ENCODE results near the gene CDC42BPB.

The CDC42BPB gene

GRCh38 chr14:103043257-103044015 is 13.9 kb downstream of the CDC42BPB start:
- no peak for DNase-seq (ENCODE audit: low spot score)
- ChIA-PET CTCF (interaction anchor here (0.5 kb wide), 1 partner anchor 266 kb away, joined by 6 read pairs; no protein-coding TSS in a partner anchor), POLR2A (ENCODE audit: low non-redundant PET) (no interaction called here)
- no peak for TF ChIP-seq CTCF (conservative IDR thresholded peaks at IDR 0.05; ENCODE audit: low read depth)
- H3K27ac ChIP-seq: no peak overlapping the region

GRCh38 chr14:103041464-103041863 is 15.9 kb downstream of the CDC42BPB start:
- CTCF ChIA-PET: no interaction called here
- POLR2A ChIA-PET (ENCODE audit: low non-redundant PET): no interaction called here
- H3K27ac ChIP-seq: no peak overlapping the region
- no peak for TF ChIP-seq CTCF (conservative IDR thresholded peaks at IDR 0.05; ENCODE audit: low read depth)
- no peak for DNase-seq (ENCODE audit: low spot score)

- no peak for TF ChIP-seq CTCF (conservative IDR thresholded peaks at IDR 0.05; ENCODE audit: low read depth)
- CTCF ChIA-PET: interaction anchor here (0.6 kb wide), 1 partner anchor 129 kb away, joined by 3 read pairs; no protein-coding TSS in a partner anchor
- no peak for DNase-seq (ENCODE audit: low spot score)
- POLR2A ChIA-PET (ENCODE audit: low non-redundant PET): no interaction called here
- H3K27ac ChIP-seq: no peak overlapping the region
These were observed 23.7 kb downstream of the CDC42BPB start for GRCh38 chr14:103033681-103034096.

GRCh38 chr14:103031956-103032355 is 25.4 kb downstream of the CDC42BPB start:
- DNase-seq (ENCODE audit: low spot score): no peak
- CTCF ChIA-PET: interaction anchor here (0.6 to 1.4 kb wide), 8 partner anchors 9 to 256 kb away, joined by 3 to 11 read pairs (median 4); no protein-coding TSS in a partner anchor
- POLR2A ChIA-PET (ENCODE audit: low non-redundant PET): no interaction called here
- no peak for TF ChIP-seq CTCF (conservative IDR thresholded peaks at IDR 0.05; ENCODE audit: low read depth)
- peak overlapping the region; percentile 48 for H3K27ac ChIP-seq

GRCh38 chr14:103031566-103031911 is 25.8 kb downstream of the CDC42BPB start:
- CTCF ChIA-PET: interaction anchor here (0.6 to 1.4 kb wide), 8 partner anchors 9 to 257 kb away, joined by 3 to 11 read pairs (median 4); no protein-coding TSS in a partner anchor
- peak overlapping the region; percentile 48 for H3K27ac ChIP-seq
- POLR2A ChIA-PET (ENCODE audit: low non-redundant PET): no interaction called here
- TF ChIP-seq CTCF (conservative IDR thresholded peaks at IDR 0.05; ENCODE audit: low read depth): no peak
- no peak for DNase-seq (ENCODE audit: low spot score)

GRCh38 chr14:103030741-103031565 is 26.4 kb downstream of the CDC42BPB start:
- POLR2A ChIA-PET (ENCODE audit: low non-redundant PET): no interaction called here
- CTCF ChIA-PET: interaction anchor here (0.6 to 1.4 kb wide), 7 partner anchors 8 to 257 kb away, joined by 3 to 11 read pairs (median 4); no protein-coding TSS in a partner anchor
- TF ChIP-seq CTCF (conservative IDR thresholded peaks at IDR 0.05; ENCODE audit: low read depth): no peak
- no peak for DNase-seq (ENCODE audit: low spot score)
- peak overlapping the region; percentile 48 for H3K27ac ChIP-seq
